ENCODE data around the gene DYSF. TPM values are rescaled to one million over a fixed set of nuclear protein-coding genes. Genes with fewer than 3 reads are reported as not detected.

The DYSF gene
- total RNA-seq, 1 experiment from 2014 or later, result 0.24 TPM

DNA sequence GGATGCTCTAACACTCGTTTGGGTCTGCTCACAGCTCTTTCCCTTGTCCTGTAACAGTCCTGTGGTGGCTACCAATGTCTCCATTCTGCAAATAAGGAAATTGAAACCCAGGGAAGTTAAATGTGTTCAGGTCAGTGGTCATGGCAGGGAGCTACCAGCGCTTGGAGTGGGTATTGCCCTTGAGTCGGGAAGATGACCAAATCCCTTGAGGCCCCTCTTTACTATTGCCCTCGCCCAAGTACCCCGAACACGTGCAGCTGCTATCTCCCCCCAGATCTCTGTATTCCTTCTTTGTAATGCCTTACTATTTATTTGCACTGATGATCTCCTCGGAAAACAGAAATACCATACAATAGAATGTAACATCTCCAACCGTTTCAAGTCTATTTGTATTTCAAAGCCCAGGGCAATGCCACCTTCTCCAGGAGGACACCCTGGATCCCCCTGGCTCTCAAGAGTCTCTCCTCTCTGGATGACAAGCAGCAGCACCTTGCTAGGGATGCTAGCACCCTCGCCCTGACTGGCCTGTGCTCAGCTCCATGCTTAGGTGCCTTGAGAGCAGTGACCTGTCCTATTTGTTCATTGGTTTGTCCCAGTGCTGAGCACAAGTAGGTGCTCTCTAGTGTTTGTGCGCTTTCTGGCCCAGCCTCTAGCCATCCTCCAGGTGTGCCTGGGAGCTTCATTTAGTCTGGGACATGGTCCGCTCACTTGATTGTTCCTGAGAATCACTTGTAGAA is 15.1 kb downstream of the DYSF start:
- no peaks in the 10 kb centered on the region for H3K4me1 ChIP-seq (ENCODE audit: insufficient read depth, low read length, poor library complexity, severe bottlenecking)
- ChIA-PET POLR2A (ENCODE audit: low non-redundant PET) (no interaction called here), CTCF (no interaction called here)
- no peak overlapping the region for H3K27ac ChIP-seq (ENCODE audit: low read depth, low read length, poor library complexity, severe bottlenecking)
- TF ChIP-seq EZH2 (IDR thresholded peaks at IDR 0.05; ENCODE audit: borderline replicate concordance, low read depth, low read length, poor library complexity, severe bottlenecking), result no peak
- TF ChIP-seq, protein P1, sequence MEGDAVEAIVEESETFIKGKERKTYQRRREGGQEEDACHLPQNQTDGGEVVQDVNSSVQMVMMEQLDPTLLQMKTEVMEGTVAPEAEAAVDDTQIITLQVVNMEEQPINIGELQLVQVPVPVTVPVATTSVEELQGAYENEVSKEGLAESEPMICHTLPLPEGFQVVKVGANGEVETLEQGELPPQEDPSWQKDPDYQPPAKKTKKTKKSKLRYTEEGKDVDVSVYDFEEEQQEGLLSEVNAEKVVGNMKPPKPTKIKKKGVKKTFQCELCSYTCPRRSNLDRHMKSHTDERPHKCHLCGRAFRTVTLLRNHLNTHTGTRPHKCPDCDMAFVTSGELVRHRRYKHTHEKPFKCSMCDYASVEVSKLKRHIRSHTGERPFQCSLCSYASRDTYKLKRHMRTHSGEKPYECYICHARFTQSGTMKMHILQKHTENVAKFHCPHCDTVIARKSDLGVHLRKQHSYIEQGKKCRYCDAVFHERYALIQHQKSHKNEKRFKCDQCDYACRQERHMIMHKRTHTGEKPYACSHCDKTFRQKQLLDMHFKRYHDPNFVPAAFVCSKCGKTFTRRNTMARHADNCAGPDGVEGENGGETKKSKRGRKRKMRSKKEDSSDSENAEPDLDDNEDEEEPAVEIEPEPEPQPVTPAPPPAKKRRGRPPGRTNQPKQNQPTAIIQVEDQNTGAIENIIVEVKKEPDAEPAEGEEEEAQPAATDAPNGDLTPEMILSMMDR (conservative IDR thresholded peaks at IDR 0.05; ENCODE audit: low read depth, low read length), result no peak
- DNase-seq (ENCODE audit: low spot score), result no peak
- no peaks in the 10 kb centered on the region for H3K36me3 ChIP-seq (ENCODE audit: insufficient read depth, low read length, poor library complexity, severe bottlenecking)
- peaks cover 65% of the 10 kb centered on the region for H3K27me3 ChIP-seq (replicated peaks; ENCODE audit: insufficient read depth, low read depth, low read length, poor library complexity)
- intact Hi-C loops (cut with micrococcal nuclease; ENCODE audit: unreplicated experiment), result no loop called here
- no peaks in the 10 kb centered on the region for H3K9me3 ChIP-seq (ENCODE audit: low read depth, low read length, poor library complexity, severe bottlenecking)
- H3K4me3 ChIP-seq (ENCODE audit: low read depth, low read length, poor library complexity, severe bottlenecking), result no peak overlapping the region
- no TSS peak for BruUV-seq (replicated peaks)

DNA sequence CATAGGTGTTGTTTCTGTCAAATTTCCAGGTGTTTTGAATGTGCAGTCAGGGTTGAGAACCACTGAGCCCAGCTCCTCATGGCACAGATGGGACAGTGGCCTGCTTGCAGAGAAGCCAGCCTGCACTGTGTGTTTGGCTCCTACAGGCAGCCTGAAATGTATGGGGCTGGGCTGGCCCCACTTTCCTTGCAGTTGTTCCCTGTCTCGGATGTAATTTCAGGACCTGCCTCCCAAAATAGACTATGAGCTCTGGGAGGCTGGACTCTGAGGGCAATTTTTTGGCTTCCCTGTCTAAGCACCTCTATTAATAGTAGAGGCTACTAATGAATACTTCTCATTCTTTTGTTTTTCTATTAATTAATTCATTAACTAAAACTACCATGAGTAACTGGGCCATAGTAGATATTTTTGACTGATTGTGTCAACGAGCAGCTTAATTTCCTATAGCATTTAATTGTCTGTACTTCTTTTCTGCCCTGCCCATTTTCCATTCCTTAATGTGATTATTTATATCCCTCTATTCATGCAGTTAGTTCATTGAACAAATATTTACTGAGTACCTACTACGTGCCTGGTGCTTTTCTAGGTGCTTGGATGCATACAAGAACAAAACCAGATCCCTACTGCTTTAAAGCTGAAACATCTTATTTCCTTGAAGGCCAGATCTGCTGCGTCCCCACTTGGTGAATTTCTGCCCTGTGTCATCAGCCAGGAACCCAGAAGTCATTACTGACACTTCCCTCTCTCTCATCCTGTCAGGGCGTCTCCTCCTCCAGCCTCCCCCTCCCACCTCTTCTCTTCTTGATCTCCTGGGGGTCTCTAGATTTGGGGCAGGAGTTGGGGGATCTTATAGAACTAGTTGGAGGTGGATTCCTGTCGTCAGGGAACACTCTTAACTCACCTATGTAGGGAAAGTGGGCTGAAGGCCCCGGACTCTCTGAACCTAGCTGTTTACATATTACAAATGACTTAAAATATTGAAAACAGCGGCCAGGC is 16.3 kb downstream of the DYSF start:
- Histone ChIP-seq H3K27me3 (replicated peaks; ENCODE audit: insufficient read depth, low read depth, low read length, poor library complexity) (peaks cover 53% of the 10 kb centered on the region), H3K9me3 (ENCODE audit: low read depth, low read length, poor library complexity, severe bottlenecking) (no peaks in the 10 kb centered on the region), H3K4me1 (ENCODE audit: insufficient read depth, low read length, poor library complexity, severe bottlenecking) (no peaks in the 10 kb centered on the region), H3K4me3 (ENCODE audit: low read depth, low read length, poor library complexity, severe bottlenecking) (no peak overlapping the region), H3K27ac (ENCODE audit: low read depth, low read length, poor library complexity, severe bottlenecking) (no peak overlapping the region), H3K36me3 (ENCODE audit: insufficient read depth, low read length, poor library complexity, severe bottlenecking) (no peaks in the 10 kb centered on the region)
- ChIA-PET CTCF (no interaction called here), POLR2A (ENCODE audit: low non-redundant PET) (no interaction called here)
- DNase-seq (ENCODE audit: low spot score), result no peak
- intact Hi-C loops (cut with micrococcal nuclease; ENCODE audit: unreplicated experiment), result no loop called here
- no TSS peak for BruUV-seq (replicated peaks)
- TF ChIP-seq EZH2 (IDR thresholded peaks at IDR 0.05; ENCODE audit: borderline replicate concordance, low read depth, low read length, poor library complexity, severe bottlenecking), result no peak
- TF ChIP-seq, protein P1 (conservative IDR thresholded peaks at IDR 0.05; ENCODE audit: low read depth, low read length), result no peak

DNA sequence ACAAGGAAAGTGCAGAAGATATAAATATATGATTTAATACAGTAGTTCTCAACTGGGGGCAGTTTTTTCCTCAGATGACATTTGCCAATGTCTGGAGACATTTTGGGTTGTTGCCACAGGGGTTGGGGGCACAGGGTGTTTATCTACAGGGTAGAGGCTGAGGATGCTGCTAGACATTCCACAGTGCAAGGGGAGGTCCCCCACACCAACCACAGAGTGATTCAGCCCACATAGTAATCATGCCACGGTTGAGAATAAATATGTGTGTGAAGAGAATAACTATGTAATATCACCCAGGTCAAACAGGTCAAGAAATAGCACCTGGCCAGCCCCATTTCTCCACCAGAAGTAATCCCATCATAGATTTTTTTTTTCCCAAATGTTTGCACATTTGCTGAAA is 17.9 kb downstream of the DYSF start:
- no peak for TF ChIP-seq EZH2 (IDR thresholded peaks at IDR 0.05; ENCODE audit: borderline replicate concordance, low read depth, low read length, poor library complexity, severe bottlenecking)
- TF ChIP-seq, protein P1 (conservative IDR thresholded peaks at IDR 0.05; ENCODE audit: low read depth, low read length), result no peak
- Histone ChIP-seq H3K4me1 (ENCODE audit: insufficient read depth, low read length, poor library complexity, severe bottlenecking) (no peaks in the 10 kb centered on the region), H3K36me3 (ENCODE audit: insufficient read depth, low read length, poor library complexity, severe bottlenecking) (no peaks in the 10 kb centered on the region), H3K4me3 (ENCODE audit: low read depth, low read length, poor library complexity, severe bottlenecking) (no peak overlapping the region), H3K27ac (ENCODE audit: low read depth, low read length, poor library complexity, severe bottlenecking) (no peak overlapping the region), H3K27me3 (replicated peaks; ENCODE audit: insufficient read depth, low read depth, low read length, poor library complexity) (peaks cover 38% of the 10 kb centered on the region), H3K9me3 (ENCODE audit: low read depth, low read length, poor library complexity, severe bottlenecking) (no peaks in the 10 kb centered on the region)
- intact Hi-C loops (cut with micrococcal nuclease; ENCODE audit: unreplicated experiment), result no loop called here
- DNase-seq (ENCODE audit: low spot score), result no peak
- BruUV-seq (replicated peaks), result no TSS peak
- POLR2A ChIA-PET (ENCODE audit: low non-redundant PET), result no interaction called here
- CTCF ChIA-PET, result no interaction called here
